H9 (cell line): Measurements from ENCODE around the gene PDCD7. TPM values are rescaled to one million over a fixed set of nuclear protein-coding genes. Genes with fewer than 3 reads are reported as not detected.
"Not testable (repeated sequence)": the region's sequence is repeated elsewhere in the genome, so short reads cannot be mapped to it uniquely, and the experiment has no call there.

ENCODE experiments used
- DNase-seq: peaks from one replicate; pipeline ENCODE4 v3.0.0-alpha.2; 2017
- H2AFZ ChIP-seq: one replicate; pipeline ENCODE4 v1.6.1; 2013; ENCODE audit warnings: mild to moderate bottlenecking, low read length, control low read depth, moderate library complexity
- H2AK5ac ChIP-seq: 2 replicates; pipeline ENCODE4 v1.6.1; 2013; ENCODE audit warnings: low read length, control low read depth, mixed read lengths; ENCODE audit not compliant: insufficient read length
- H2BK120ac ChIP-seq: one replicate; pipeline ENCODE4 v1.6.1; 2013; ENCODE audit warnings: low read depth, mild to moderate bottlenecking, low read length, control low read depth, inconsistent platforms; ENCODE audit not compliant: poor library complexity, severe bottlenecking
- H2BK12ac ChIP-seq: 2 replicates; pipeline ENCODE4 v1.6.1; 2013; ENCODE audit warnings: low read length, control low read depth, mixed read lengths, low read depth; ENCODE audit not compliant: insufficient read length
- H2BK15ac ChIP-seq: 2 replicates; pipeline ENCODE4 v1.6.1; 2013; ENCODE audit warnings: low read depth, low read length, control low read depth
- H2BK20ac ChIP-seq: one replicate; pipeline ENCODE4 v1.6.1; 2013; ENCODE audit warnings: low read depth, mild to moderate bottlenecking, low read length, control low read depth, inconsistent platforms; ENCODE audit not compliant: poor library complexity, severe bottlenecking
- H2BK5ac ChIP-seq: 2 replicates; pipeline ENCODE4 v1.6.1; 2013; ENCODE audit warnings: low read length, control low read depth, mixed read lengths; ENCODE audit not compliant: insufficient read length
- H3K14ac ChIP-seq: 2 replicates; pipeline ENCODE4 v1.6.1; 2013; ENCODE audit warnings: low read length, control low read depth; ENCODE audit not compliant: insufficient read depth
- H3K18ac ChIP-seq: 2 replicates; pipeline ENCODE4 v1.6.1; 2013; ENCODE audit warnings: low read depth, mild to moderate bottlenecking, mixed read lengths, low read length, control low read depth; ENCODE audit not compliant: insufficient read length
- H3K23ac ChIP-seq: 2 replicates; pipeline ENCODE4 v1.6.1; 2013; ENCODE audit warnings: low read length, control low read depth, mixed read lengths, low read depth; ENCODE audit not compliant: insufficient read length
- H3K23me2 ChIP-seq: 2 replicates; pipeline ENCODE4 v1.6.1; 2013; ENCODE audit warnings: low read depth, mild to moderate bottlenecking, mixed read lengths, low read length, control low read depth; ENCODE audit not compliant: insufficient read length, poor library complexity, severe bottlenecking
- H3K27ac ChIP-seq: 2 replicates; pipeline ENCODE4 v1.5.1; 2013; ENCODE audit warnings: low read length, control low read depth, mixed read lengths, low read depth; ENCODE audit not compliant: insufficient read length
- H3K27me3 ChIP-seq: 2 replicates; pipeline ENCODE4 v1.6.1; 2013; ENCODE audit warnings: low read length, control low read depth, inconsistent platforms; ENCODE audit not compliant: insufficient read depth
- H3K4ac ChIP-seq: 2 replicates; pipeline ENCODE4 v1.6.1; 2013; ENCODE audit warnings: low read depth, mild to moderate bottlenecking, control low read depth, inconsistent platforms, low read length, moderate library complexity
- H3K4me1 ChIP-seq: 2 replicates; pipeline ENCODE4 v1.6.1; 2013; ENCODE audit warnings: low read length, control low read depth, inconsistent platforms; ENCODE audit not compliant: insufficient read depth
- H3K4me2 ChIP-seq: 2 replicates; pipeline ENCODE4 v1.6.1; 2013; ENCODE audit warnings: low read length, control low read depth, mixed read lengths; ENCODE audit not compliant: insufficient read length, insufficient read depth
- H3K56ac ChIP-seq: 2 replicates; pipeline ENCODE4 v1.6.1; 2013; ENCODE audit warnings: low read depth, mild to moderate bottlenecking, mixed read lengths, low read length, control low read depth; ENCODE audit not compliant: insufficient read length
- H3K79me1 ChIP-seq: 2 replicates; pipeline ENCODE4 v1.6.1; 2013; ENCODE audit warnings: low read depth, mild to moderate bottlenecking, moderate library complexity, low read length, control low read depth, inconsistent platforms; ENCODE audit not compliant: insufficient read depth, poor library complexity, severe bottlenecking
- H3K79me2 ChIP-seq: 2 replicates; pipeline ENCODE4 v1.6.1; 2013; ENCODE audit warnings: low read length, control low read depth, inconsistent platforms; ENCODE audit not compliant: insufficient read depth
- H3K9ac ChIP-seq: 2 replicates; pipeline ENCODE4 v1.6.1; 2013; ENCODE audit warnings: low read length, control low read depth, mixed read lengths; ENCODE audit not compliant: insufficient read length; ENCODE audit errors: extremely low read depth
- H3K9me3 ChIP-seq: one replicate; pipeline ENCODE4 v1.6.1; 2013; ENCODE audit warnings: low read depth, low read length, inconsistent platforms; ENCODE audit not compliant: control insufficient read depth
- H3T11ph ChIP-seq: one replicate; pipeline ENCODE4 v1.6.1; 2013; ENCODE audit warnings: mild to moderate bottlenecking, low read length, control low read depth, inconsistent platforms
- H4K20me1 ChIP-seq: one replicate; pipeline ENCODE4 v1.6.1; 2013; ENCODE audit not compliant: control insufficient read depth, insufficient read length, insufficient read depth
- H4K5ac ChIP-seq: 2 replicates; pipeline ENCODE4 v1.6.1; 2013; ENCODE audit warnings: low read depth, mild to moderate bottlenecking, mixed read lengths, low read length, control low read depth; ENCODE audit not compliant: insufficient read length
- H4K8ac ChIP-seq: replicated peaks from 2 replicates; pipeline ENCODE4 v1.6.1; 2013; ENCODE audit warnings: low read length, control low read depth, mixed read lengths, low read depth; ENCODE audit not compliant: insufficient read length
- H4K91ac ChIP-seq: 2 replicates; pipeline ENCODE4 v1.6.1; 2013; ENCODE audit warnings: low read depth, mild to moderate bottlenecking, moderate library complexity, mixed read lengths, low read length, control low read depth; ENCODE audit not compliant: insufficient read length
- H3K27ac Mint-ChIP-seq, 3 experiments: 2 replicates in 2 of 3; 3 replicates in 1 of 3; pipeline ENCODE4 v1.8.0; 2020 to 2021; ENCODE audit warnings: mixed read lengths in 3 of 3, mild to moderate bottlenecking in 1 of 3, moderate library complexity in 1 of 3
- H3K27me3 Mint-ChIP-seq: 2 replicates; pipeline ENCODE4 v1.8.0; 2021; ENCODE audit warnings: low read depth, mild to moderate bottlenecking, moderate library complexity, mixed read lengths
- H3K36me3 Mint-ChIP-seq, 3 experiments: 2 replicates in 2 of 3; 3 replicates in 1 of 3; pipeline ENCODE4 v1.8.0; 2020 to 2021; ENCODE audit warnings: low read depth in 3 of 3, mixed read lengths in 3 of 3; ENCODE audit not compliant: insufficient read depth in 1 of 3
- H3K4me1 Mint-ChIP-seq, 2 experiments: 2 replicates each; pipeline ENCODE4 v1.8.0; 2020; ENCODE audit warnings: mixed read lengths in 2 of 2
- H3K4me3 Mint-ChIP-seq, 2 experiments: 2 replicates in 1 of 2; 3 replicates in 1 of 2; pipeline ENCODE4 v1.8.0; 2020 to 2021; ENCODE audit warnings: mild to moderate bottlenecking in 2 of 2, mixed read lengths in 2 of 2, moderate library complexity in 1 of 2
- H3K9me3 Mint-ChIP-seq, 2 experiments: 2 replicates in 1 of 2; 3 replicates in 1 of 2; pipeline ENCODE4 v1.8.0; 2020; ENCODE audit warnings: mild to moderate bottlenecking in 2 of 2, mixed read lengths in 2 of 2, moderate library complexity in 1 of 2
- CTCF ChIP-seq: fragments of 200-600 bp; sonication (generic); conservative IDR thresholded peaks from 3 replicates; pipeline ENCODE4 v1.8.0; 2021; ENCODE audit warnings: antibody characterized with exemption, mild to moderate bottlenecking
- WGBS: extraction: QIAGEN DNeasy Blood & Tissue Kit; methylation state at CpG from one replicate; pipeline ENCODE4 v1.1.7; 2013; ENCODE audit warnings: missing lambda C conversion rate, low lambda C conversion rate, mixed read lengths; ENCODE audit not compliant: insufficient read length; ENCODE audit errors: extremely low coverage; 5-methylcytosine and 5-hydroxymethylcytosine counted together
- total RNA-seq: library from RNA; stranded (reverse); gene quantifications from 2 replicates; pipeline ENCODE4 v1.2.1, GENCODE V29; 2021

The PDCD7 gene
- total RNA-seq, 1 experiment from 2014 or later: 35.2 TPM

- peaks cover 6 to 27% (median 21%) of the 10 kb centered on the region in 3 experiments for H3K36me3 Mint-ChIP-seq
- no peak overlapping the region for H3K27ac ChIP-seq
- no peak overlapping the region for H3K27ac Mint-ChIP-seq
- H3K18ac ChIP-seq: no peak overlapping the region
- no peak overlapping the region for H3K4me2 ChIP-seq
- whole genome bisulfite sequencing: no CpG with 5 or more reads among the region's 4 CpGs
- no peak overlapping the region for H2BK20ac ChIP-seq
- H3K23me2 ChIP-seq: peaks cover 5% of the 10 kb centered on the region
- no peaks in the 10 kb centered on the region for H4K20me1 ChIP-seq
- H3K56ac ChIP-seq: no peak overlapping the region
- no peak overlapping the region for H2BK15ac ChIP-seq
- no peaks in the 10 kb centered on the region for H3K9me3 ChIP-seq
- H4K5ac ChIP-seq: no peak overlapping the region
- peaks cover 3% of the 10 kb centered on the region for H3K79me1 ChIP-seq
- no peak overlapping the region for H2AFZ ChIP-seq
- H3K14ac ChIP-seq: no peak overlapping the region
- H3K79me2 ChIP-seq: peaks cover 6% of the 10 kb centered on the region; the same call in 1 of the 2 replicates
- no peak for TF ChIP-seq CTCF
- no peak overlapping the region for H3T11ph ChIP-seq
- H3K9ac ChIP-seq: no peak overlapping the region
- no peaks in the 10 kb centered on the region for H3K27me3 ChIP-seq
- no peak for DNase-seq
- H2BK5ac ChIP-seq: no peak overlapping the region
- no peak overlapping the region for H4K8ac ChIP-seq
- H3K4me1 ChIP-seq: no peaks in the 10 kb centered on the region
- no peaks in the 10 kb centered on the region for H3K27me3 Mint-ChIP-seq
- no peaks in the 10 kb centered on the region for H3K9me3 Mint-ChIP-seq
- no peak overlapping the region for H3K23ac ChIP-seq
- H3K4me3 Mint-ChIP-seq: peak overlapping the region; percentile 62 to 92; a peak in 3 of 5 replicates
- H3K4me1 Mint-ChIP-seq: peaks cover 11 to 17% of the 10 kb centered on the region in 2 experiments
- H2BK120ac ChIP-seq: no peak overlapping the region
- no peak overlapping the region for H3K4ac ChIP-seq
- no peak overlapping the region for H4K91ac ChIP-seq
- H2BK12ac ChIP-seq: no peak overlapping the region
- H2AK5ac ChIP-seq: no peak overlapping the region
Observed at GRCh38 chr15:65182538-65182937, 48.9 kb upstream of the PDCD7 start.

GRCh38 chr15:65181582-65182353 is 48.2 kb upstream of the PDCD7 start:
- H3K27me3 ChIP-seq, H3K27me3 Mint-ChIP-seq, H3T11ph ChIP-seq, H3K27ac ChIP-seq, H2BK12ac ChIP-seq, DNase-seq, H3K4me2 ChIP-seq, H2BK20ac ChIP-seq, H3K4me3 Mint-ChIP-seq, H3K79me2 ChIP-seq, H2AFZ ChIP-seq, H3K4me1 ChIP-seq, H3K79me1 ChIP-seq, H3K18ac ChIP-seq, H3K27ac Mint-ChIP-seq, H3K56ac ChIP-seq, H2BK120ac ChIP-seq, H4K8ac ChIP-seq, H4K91ac ChIP-seq, H3K4ac ChIP-seq, H2AK5ac ChIP-seq, H3K9me3 Mint-ChIP-seq, H3K9ac ChIP-seq, H4K5ac ChIP-seq, H4K20me1 ChIP-seq, H3K23ac ChIP-seq, H2BK5ac ChIP-seq, H3K9me3 ChIP-seq, H2BK15ac ChIP-seq, H3K14ac ChIP-seq, H3K23me2 ChIP-seq: not testable (repeated sequence)
- Mint-ChIP-seq H3K4me1 (peaks cover 11 to 17% of the 10 kb centered on the region in 2 experiments), H3K36me3 (peaks cover 6 to 32% (median 28%) of the 10 kb centered on the region in 3 experiments)
- WGBS: no CpG with 5 or more reads among the region's 15 CpGs
